GM19324 (cell line): ENCODE results near the gene CADPS2.
"Not testable (repeated sequence)": the region's sequence is repeated elsewhere in the genome, so short reads cannot be mapped to it uniquely, and the experiment has no call there.

Experiments
- ATAC-seq: cut with Tn5 transposase; IDR thresholded peaks from one replicate; pipeline ENCODE4 v1.9.1; 2021; ENCODE audit warnings: mild to moderate bottlenecking, moderate library complexity; ENCODE audit not compliant: unreplicated experiment, low FRiP score

CADPS2 gene

DNA sequence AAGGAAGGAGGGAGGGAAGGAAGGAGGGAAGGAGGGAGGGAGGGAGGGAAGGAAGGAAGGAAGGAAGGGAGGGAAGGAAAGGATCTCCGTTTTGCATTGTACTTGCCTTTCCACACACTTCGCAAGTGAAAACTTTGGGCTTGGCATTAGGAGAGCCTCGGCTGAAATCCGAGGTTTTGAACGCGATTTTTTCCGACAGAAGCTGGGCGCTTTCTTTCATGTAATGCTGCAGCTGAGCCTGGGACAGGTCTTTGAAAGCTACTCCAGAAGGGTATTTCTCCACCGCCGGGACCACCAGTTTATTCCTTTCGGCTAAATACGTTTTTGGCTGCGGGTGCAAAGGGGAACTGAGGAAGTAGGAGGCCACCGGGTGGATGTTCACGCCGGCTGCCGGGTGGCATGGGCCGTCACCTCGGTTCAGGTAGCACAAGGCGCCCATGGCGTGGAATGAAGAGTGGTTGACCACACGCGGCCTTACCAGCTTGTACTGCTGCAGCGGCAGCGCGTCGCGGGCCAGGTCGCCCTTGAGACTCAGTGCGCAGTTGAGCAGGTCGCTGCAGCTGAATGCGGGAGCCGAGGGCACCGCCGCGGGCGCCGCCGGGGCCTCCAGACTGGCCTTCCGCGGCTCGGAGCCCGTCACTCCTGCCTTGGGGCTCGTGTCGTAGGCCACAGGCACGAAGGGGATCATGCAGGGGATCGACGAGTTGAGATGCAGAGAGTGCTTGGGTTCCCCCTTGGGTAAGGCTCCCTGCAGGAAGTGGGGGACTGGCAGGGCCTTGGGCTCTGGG lies 582.5 kb downstream of the CADPS2 start:
- no peak for ATAC-seq

DNA sequence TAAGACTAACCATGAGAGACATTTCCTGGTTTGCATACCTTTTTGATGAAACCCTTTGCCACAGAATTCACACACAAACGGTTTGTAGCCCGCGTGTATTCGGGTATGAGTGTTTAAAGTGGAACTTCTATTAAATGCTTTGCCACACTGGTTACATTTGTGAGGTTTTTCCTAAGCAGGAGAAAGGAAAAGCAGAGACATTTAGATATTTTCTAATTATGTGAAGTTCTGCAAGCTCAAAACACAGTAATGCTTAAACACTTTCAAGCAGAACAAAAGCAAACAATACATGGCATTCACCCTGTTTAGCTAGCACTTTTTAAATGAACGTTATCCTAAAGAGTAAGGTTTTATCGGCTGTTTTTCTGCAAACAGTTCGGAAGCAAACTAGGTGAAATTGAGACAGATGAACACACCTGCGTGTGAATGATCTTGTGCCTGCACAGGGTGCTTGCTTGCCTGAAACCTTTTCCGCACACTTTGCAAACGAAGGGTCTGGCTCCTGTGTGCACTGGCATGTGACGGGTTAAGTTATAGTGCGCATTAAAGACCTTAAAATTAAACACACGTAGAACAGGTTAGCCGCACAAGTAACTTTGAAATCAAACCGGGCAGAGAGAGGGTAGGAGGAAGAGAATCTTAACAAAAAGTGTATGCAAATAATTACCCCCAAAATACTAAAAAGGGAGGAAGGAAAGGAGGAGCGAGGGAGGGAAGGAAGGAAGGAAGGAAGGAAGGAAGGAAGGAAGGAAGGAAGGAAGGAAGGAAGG lies 583.3 kb downstream of the CADPS2 start:
- no peak for ATAC-seq

DNA sequence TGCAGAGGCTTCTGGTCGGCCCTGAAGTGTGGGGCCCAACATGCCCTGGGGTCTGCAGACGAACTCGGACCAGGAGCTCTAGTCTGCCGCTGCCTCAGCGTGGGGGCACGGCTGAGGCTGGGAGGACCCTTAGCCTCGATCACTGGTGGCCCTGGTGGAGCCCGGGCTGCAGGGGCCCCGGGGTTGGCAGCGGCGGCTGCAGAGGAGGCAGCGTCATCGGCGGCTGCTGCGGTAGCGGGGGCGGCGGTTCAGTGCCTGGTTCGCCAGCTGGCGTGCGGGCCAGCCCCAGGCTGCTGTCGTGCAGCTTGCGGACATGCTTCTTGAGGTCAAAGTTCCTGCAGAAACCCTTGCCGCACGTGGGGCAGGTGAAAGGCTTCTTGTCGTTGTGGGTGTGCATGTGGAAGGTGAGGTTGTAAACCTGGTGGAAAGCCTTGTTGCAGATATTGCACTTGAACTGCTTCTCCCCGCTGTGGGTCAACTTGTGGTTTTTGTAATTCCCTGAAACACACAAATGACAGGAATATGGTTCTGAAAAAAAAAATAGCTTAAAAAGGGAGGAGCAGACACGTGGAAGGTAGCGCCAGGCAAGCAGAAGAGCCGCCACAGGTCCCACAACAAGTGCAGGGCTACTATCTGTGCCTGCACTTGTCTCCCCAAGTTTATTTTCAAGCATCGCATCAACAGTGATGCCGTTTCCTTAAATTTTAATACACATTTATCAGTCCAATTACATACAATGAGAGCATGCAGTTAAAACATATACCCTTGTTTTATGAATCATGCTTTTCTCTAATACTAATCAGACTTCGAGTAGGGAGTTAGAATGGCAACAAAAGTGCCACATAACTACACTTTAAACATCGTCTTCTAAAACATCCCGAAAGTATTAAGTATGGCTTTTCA lies 584.2 kb downstream of the CADPS2 start:
- ATAC-seq: no peak

DNA sequence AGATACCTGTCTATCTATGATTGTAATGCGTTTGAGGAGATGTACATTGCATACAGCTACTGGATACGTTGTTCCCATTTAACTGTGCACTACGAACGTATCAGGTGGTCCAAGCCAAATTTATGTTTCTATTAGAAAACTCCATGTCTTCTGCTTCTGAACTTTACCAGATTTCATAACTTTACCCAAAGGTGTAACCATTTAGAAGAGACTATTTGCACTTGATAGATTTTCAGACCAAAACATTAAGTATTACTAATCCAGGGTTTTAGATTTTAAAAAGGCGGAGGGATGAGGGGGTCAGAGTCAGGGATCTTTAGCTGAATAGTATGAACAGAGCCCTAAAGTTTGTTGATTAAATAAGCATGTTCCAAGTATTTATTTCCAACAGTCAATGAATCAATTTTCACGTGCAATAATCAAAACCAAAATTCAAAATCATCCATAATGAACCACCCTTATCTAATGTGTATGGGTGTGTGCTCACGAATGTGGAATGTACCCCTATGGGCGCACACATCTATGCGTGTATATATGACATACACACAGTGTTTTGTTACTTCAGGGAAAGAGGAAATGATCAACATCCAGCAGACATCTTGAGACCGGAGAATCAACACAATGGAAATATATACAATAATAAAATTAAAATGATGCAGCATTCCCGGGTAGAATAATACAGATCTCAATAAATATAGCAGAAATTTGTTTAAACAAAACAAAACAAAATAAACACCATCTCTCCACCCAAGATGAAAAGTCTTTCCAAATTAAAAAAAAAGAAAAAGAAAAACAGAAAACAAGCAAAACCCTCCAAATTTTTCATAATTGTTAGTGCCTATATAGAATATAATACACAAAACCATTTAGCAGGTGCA lies 585.1 kb downstream of the CADPS2 start:
- ATAC-seq: no peak

GRCh38 chr7:122300211-122300932 lies 585.9 kb downstream of the CADPS2 start:
- no peak for ATAC-seq

DNA sequence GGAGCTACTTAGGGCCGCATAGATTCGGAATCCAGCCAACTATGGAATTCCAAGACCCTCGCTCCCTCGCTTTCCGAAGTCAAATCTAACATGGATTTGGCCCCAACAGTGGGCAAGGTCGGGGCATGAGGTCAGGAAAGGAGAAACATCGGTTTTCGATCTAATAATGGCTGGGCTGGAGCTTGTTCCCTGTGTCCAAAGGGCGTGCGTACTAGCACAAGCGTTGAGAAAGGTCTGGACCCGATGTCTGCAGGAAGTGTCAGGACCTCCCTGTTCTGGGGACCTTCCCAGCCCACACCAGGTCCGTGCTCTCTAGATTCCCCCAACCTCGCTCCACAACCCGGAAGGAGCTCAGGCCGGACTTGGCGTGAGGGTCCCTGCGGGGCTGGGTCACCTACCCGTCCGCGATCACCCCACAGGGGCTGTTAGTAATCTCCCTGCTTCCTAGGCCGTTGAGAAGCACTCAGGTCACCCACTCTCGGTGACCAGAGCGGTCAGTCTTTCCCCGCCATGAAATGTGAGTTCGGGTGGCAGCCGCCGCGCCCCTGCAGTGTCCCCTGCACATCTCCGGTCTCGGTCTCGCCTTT lies 586.5 kb downstream of the CADPS2 start:
- no peak for ATAC-seq

DNA sequence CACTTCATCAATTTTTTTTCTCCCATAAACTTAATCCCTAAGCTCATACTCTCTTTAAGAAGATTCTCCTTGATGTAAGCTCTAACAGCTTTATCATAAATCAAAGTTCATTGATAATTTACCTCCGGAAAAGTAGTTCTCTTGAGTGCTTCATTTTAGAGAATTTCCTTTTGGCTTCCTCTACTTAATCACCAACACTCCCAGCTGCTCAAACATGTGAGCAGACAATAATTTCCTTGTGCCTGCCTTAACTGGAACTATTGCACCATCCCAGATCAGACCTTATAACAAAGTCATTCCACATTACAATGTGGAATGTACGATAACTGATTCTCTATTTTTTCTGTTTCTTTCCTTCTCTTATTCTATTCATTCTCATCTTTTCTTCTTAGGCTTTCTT lies 587.6 kb downstream of the CADPS2 start:
- no peak for ATAC-seq

- no peak for ATAC-seq
Observed at GRCh38 chr7:122298131-122298530, 588.1 kb downstream of the CADPS2 start.

DNA sequence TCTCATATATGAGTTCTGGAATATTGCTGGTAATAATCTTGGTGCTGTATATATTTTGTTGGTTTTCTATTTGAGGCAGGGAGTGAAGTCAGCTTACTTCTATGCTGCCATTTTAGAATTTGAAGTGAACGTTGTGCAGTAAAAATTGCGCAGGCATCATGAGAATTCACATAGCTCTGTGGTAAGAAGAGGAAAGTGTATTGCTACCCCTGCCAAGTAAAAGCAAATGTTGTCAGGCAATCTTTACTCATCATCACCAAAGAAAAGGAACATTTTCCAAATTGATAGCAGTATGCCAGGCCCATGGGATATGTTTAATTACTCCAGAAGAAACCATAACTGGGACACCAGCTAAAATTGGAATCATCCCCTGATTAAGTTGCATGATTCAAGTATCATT lies 595.1 kb downstream of the CADPS2 start:
- no peak for ATAC-seq

DNA sequence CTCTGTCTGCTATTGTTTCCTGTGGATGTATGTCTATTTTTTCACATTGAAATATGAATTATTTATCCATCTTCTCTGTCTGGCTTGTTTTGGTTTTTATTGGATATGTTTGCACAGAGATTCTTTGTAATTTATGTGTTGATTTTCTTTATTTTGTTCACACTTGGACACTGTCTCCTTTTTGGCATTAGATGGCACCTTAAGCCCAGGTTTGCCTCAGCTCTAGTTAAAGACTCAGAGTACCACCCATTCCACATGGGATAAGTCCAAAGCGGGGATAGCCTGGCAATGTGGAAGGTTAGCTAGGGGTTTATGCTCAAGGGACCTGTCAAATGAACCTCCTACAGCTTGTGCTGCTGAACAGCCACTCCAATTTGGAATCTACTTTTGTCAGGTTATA lies 595.8 kb downstream of the CADPS2 start:
- ATAC-seq: no peak

GRCh38 chr7:122289426-122289825 lies 596.8 kb downstream of the CADPS2 start:
- ATAC-seq: no peak

- not testable (repeated sequence) for ATAC-seq
Observed at GRCh38 chr7:122284608-122285007, 601.7 kb downstream of the CADPS2 start.

- no peak for ATAC-seq
Observed at GRCh38 chr7:122273117-122273516, 613.1 kb downstream of the CADPS2 start.

DNA sequence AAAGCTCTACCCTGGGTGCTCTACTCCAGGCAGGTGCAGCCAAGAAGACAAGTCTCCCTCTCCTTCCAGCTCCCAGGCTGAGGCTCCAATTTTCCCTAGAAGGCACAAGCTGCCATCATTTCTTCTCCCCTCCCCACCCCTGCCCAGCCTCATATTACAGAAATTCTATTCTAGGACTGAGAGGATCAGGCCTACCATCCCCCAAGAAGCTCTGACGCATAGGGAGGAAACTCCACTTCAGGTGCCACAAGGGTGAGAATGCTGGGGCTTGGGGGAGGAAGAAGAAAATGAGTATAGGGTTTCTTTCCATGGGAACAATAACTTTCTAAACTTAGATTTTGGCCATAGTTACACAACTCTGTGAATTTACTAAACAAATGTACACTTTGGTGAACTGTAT lies 617.0 kb downstream of the CADPS2 start:
- no peak for ATAC-seq
